HS-27A (cell line): ENCODE measurements around the gene RGS11.

Experiments used
- DNase-seq: peaks from one replicate; pipeline ENCODE4 v3.0.0-alpha.2; 2012; ENCODE audit warnings: low read depth, missing footprints

The RGS11 gene

GRCh38 chr16:296806-297510, 21.2 kb upstream of the RGS11 start:
- DNase-seq, result no peak

GRCh38 chr16:296276-296675, 20.5 kb upstream of the RGS11 start:
- DNase-seq, result no peak

- no peak for DNase-seq
Measured at GRCh38 chr16:293043-293775, 17.5 kb upstream of the RGS11 start.

DNA sequence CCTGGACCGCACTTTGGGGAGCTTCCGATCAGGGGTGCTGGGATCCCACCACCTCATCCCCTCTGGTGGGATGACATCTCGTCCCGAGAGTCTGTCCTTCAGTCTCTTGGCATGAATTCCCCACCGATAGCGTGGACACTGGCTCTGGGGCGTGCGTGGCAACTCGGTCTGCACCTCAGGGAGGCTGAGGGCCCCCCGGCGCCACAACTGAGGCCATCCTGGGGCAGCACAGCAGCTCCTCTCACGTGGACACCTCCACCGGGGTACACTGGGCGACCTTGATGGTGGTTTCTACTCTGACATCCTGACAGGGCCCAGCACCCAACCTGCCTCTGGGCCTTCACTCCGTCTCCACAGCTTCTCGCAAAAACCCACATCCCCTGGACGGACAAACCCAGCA, 15.8 kb upstream of the RGS11 start:
- no peak for DNase-seq

DNA sequence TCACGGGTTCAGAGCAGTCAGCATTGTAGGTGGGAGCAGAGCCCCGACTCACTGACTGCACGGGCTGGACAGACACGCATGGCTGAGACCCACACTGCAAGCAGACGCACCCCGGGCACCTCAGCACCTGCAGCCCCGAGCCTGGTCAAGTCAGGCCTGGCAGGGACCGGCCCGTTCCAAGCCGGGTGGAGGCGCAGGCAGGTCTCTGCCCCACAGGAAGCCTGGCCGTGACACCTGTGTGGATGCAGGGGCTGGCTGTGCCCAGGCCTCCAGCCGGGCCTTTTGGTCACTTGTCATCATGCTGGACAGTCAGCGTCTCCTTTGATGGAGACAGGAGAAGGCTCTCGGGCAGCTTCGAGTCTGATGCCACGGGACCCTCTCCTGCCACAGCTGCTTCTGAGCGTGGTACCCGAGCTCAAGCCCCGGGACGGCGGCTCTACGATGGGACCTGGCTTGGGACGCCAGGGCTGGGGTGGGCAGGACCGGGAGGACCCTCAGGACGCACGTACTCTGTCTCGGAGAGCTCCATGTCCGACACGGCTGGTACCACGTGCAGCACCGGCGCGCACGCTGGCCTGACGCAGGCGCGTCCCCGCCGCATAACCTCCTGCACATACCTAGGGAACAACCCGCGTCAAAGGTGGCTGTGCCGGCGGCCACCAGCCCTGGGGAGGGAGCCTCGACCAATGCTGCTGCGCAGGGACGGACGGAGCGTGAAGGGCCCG, 15.1 kb upstream of the RGS11 start:
- no peak for DNase-seq

DNA sequence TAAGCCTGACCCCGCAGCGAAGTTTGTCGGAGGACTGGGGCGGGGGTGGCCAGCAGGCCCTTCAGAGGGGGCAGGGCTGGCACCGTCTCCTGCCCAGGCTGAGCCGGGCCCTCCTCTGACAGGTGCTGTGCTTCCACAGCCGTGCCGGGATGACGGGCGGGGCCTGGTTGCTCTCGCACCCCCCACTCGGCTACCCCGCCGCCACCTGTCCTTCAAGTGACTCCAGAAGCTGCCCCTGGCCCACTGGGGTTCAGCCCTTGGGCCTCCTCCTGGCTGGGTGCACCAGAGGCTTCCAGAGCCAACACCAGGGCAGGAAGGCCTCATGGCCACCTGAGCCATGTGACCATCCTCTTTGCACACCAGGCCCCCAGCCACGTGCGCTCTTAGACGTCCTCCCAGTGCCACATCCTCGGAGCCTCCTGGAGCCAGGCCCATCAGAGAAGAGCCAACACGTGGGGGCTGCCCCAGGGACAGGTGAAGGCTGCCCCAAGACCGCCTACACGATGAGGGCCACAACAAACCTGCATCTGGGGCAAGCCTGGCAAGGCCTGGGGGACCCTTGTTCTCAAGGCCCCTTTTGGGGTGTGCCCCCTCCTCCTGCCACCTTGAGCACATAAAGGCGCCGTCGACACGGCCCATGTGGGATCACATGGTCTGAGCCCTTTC, 14.4 kb upstream of the RGS11 start:
- no peak for DNase-seq

GRCh38 chr16:289395-289997, 13.8 kb upstream of the RGS11 start:
- DNase-seq, result no peak

- DNase-seq, result no peak
Measured at GRCh38 chr16:287981-288920, 12.5 kb upstream of the RGS11 start.

GRCh38 chr16:287298-287811, 11.6 kb upstream of the RGS11 start:
- DNase-seq, result no peak

GRCh38 chr16:286491-287297, 10.9 kb upstream of the RGS11 start:
- DNase-seq, result no peak

GRCh38 chr16:285146-286055, 9.7 kb upstream of the RGS11 start:
- DNase-seq, result no peak

- DNase-seq, result no peak
Measured at GRCh38 chr16:284204-285120, 8.7 kb upstream of the RGS11 start.

DNA sequence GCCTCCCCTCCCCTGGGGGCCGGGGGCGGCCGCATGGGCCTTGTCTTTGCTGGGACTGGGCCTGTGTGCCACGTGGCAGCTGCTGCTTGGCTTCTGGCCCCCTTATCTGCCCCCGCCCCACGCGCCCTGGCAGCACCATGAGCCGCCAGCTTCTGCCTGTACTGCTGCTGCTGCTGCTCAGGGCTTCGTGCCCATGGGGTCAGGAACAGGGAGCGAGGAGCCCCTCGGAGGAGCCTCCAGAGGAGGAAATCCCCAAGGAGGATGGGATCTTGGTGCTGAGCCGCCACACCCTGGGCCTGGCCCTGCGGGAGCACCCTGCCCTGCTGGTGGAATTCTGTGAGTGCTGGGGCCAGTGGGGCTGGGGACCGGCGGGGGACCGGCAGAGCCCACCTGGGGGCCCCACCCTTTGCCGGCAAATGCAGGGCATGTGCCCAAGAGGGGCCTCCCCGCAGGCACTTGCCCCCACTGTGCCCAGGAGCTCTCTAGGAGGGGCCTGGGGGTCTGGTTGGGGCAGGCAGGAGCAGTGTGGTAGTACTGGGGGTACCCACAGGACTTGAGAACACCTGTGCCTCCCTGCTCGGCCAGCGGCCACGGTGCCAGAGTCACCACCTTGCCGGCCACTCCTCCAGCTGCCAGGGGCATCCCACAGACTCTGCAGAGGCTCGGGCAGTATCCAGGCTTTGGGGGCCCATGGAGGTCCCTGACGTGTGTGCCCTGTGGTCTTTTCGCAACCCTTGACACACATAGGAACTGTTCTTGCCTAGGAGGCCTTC, 7.5 kb upstream of the RGS11 start, which contains the start of gene PDIA2:
TSS of gene PDIA2 (plus strand) at position 132 of the 773 bp plus-strand sequence. CDS start at position 138, 6 bp downstream.
- DNase-seq, result no peak

- no peak for DNase-seq
Measured at GRCh38 chr16:282491-282890, 6.7 kb upstream of the RGS11 start.

GRCh38 chr16:281660-282255, 6.0 kb upstream of the RGS11 start:
- no peak for DNase-seq

DNA sequence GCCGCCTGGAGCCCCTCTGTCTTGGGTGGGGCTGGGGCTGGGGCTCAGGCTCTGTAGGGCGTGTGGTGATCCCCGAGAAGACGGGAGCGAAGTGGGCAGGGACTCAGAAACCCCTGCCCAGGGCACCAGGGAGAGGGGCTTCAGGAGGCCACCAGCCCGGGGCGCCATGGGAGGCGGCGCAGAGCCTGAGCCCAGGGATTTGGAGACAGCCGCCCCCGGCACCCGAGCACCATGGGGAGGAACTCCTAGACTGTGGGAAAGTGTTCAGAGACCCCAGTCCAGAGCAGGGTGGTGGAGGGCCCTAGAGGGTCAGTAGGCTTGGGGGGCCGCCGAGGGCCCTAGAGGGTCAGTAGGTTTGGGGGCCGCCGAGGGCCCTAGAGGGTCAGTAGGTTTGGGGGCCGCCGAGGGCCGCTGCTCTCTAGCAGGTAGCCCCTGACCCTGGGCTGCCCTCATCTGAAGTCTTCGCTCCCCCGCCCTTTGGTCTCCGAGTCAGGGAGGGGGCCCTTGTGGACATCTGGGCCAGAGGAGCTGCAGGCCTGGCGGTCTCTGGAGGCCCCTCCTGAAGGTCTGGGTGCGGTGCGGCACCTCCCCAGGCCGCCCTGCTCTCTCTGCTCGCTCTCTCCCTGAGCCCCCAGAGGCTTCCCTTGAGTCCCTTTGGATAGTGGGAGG, 5.4 kb upstream of the RGS11 start:
- DNase-seq, result no peak
